WERI-Rb-1 (cell line): ENCODE results near the gene MAPK1IP1L.
"Not testable (repeated sequence)": the region's sequence is repeated elsewhere in the genome, so short reads cannot be mapped to it uniquely, and the experiment has no call there.

Source experiments
- DNase-seq: peaks from one replicate; pipeline ENCODE4 v3.0.0-alpha.2; 2020
- H3K27ac ChIP-seq: fragments of 250-450 bp; sonication (Bioruptor Pico); 2 replicates; pipeline ENCODE4 v1.5.1; 2020; ENCODE audit warnings: mild to moderate bottlenecking, moderate library complexity
- H3K27me3 ChIP-seq: fragments of 250-450 bp; sonication (Bioruptor Pico); 2 replicates; pipeline ENCODE4 v1.5.1; 2021; ENCODE audit warnings: mild to moderate bottlenecking, low read depth, moderate library complexity; ENCODE audit not compliant: insufficient read depth, severe bottlenecking
- H3K36me3 ChIP-seq: fragments of 250-450 bp; sonication (Bioruptor Pico); 2 replicates; pipeline ENCODE4 v1.5.1; 2020; ENCODE audit warnings: mild to moderate bottlenecking, moderate library complexity
- H3K4me3 ChIP-seq: 2 replicates; pipeline ENCODE4 v1.5.1; 2011; ENCODE audit warnings: low read depth, mild to moderate bottlenecking, control low read depth, low read length
- H3K9me3 ChIP-seq: fragments of 250-450 bp; sonication (Bioruptor Pico); 2 replicates; pipeline ENCODE4 v1.5.1; 2021; ENCODE audit warnings: mild to moderate bottlenecking, moderate library complexity; ENCODE audit not compliant: severe bottlenecking
- TF ChIP-seq, protein P1 (sequence below): IDR thresholded peaks from 2 replicates; pipeline ENCODE4 v1.5.1; 2011; ENCODE audit warnings: low read depth, mild to moderate bottlenecking, control low read depth, inconsistent platforms, low read length

The MAPK1IP1L gene

DNA sequence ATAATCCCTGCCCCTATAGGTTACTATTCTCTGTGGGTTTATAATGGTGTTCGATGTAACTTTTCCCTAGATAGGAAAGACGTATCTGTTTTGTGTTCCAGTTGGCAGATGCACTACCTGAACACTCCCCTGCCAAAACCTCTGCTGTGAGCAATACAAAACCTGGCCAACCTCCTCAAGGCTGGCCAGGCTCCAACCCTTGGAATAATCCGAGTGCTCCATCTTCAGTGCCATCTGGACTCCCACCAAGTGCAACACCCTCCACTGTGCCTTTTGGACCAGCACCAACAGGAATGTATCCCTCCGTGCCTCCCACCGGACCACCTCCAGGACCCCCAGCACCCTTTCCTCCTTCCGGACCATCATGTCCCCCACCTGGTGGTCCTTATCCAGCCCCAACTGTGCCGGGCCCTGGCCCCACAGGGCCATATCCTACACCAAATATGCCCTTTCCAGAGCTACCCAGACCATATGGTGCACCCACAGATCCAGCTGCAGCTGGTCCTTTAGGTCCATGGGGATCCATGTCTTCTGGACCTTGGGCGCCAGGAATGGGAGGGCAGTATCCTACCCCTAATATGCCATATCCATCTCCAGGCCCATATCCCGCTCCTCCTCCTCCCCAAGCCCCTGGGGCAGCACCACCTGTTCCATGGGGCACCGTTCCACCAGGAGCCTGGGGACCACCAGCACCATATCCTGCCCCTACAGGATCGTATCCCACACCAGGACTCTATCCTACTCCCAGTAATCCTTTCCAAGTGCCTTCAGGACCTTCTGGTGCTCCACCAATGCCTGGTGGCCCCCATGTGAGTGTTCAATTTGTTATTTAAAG lies 11.3 kb downstream of the MAPK1IP1L start:
- no peak for DNase-seq
- TF ChIP-seq, protein P1, sequence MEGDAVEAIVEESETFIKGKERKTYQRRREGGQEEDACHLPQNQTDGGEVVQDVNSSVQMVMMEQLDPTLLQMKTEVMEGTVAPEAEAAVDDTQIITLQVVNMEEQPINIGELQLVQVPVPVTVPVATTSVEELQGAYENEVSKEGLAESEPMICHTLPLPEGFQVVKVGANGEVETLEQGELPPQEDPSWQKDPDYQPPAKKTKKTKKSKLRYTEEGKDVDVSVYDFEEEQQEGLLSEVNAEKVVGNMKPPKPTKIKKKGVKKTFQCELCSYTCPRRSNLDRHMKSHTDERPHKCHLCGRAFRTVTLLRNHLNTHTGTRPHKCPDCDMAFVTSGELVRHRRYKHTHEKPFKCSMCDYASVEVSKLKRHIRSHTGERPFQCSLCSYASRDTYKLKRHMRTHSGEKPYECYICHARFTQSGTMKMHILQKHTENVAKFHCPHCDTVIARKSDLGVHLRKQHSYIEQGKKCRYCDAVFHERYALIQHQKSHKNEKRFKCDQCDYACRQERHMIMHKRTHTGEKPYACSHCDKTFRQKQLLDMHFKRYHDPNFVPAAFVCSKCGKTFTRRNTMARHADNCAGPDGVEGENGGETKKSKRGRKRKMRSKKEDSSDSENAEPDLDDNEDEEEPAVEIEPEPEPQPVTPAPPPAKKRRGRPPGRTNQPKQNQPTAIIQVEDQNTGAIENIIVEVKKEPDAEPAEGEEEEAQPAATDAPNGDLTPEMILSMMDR: no peak
- Histone ChIP-seq H3K36me3 (peaks cover 59% of the 10 kb centered on the region), H3K27me3 (no peaks in the 10 kb centered on the region), H3K9me3 (no peaks in the 10 kb centered on the region), H3K27ac (no peak overlapping the region), H3K4me3 (no peak overlapping the region)

DNA sequence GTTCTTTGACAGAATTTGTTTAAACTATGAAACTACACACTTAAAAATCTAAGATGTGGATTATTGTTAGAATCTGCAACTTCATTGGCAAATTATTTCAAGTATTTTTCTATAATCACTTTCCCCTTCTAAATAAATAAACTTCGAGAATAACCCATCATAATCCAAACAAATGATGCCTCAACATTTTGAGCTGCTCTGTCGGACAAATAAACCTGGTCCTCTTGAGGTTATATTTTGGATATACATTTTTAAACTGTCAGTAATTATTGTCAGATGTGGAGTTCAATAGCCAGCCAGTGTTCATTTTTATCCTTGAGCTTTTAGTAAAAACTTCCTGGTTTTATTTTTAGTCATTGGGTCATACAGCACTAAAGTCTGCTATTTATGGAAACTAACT lies 13.4 kb downstream of the MAPK1IP1L start:
- H3K36me3 ChIP-seq: peaks cover 47% of the 10 kb centered on the region
- not testable (repeated sequence) for H3K9me3 ChIP-seq, H3K4me3 ChIP-seq, H3K27me3 ChIP-seq, H3K27ac ChIP-seq, DNase-seq

DNA sequence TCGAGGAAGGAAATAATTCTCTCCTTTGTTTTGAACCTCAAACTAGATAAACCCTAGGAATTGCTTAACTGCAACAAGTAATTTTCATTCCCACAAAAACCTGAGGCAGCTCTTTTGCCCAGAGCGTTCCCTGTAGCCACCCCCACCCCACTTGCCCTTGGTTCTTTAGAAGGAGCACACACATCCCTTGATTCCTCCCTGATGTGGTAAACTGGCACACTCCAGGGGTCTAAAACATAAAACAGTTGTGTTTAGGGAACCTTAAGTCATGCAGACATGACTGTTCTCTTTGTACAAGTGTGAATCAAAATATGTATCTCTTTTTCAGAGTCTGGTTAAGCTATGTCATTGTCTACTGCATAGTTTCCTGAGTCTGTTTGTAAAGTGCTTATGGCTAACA lies 14.0 kb downstream of the MAPK1IP1L start:
- TF ChIP-seq, protein P1: no peak
- Histone ChIP-seq H3K27ac (no peak overlapping the region), H3K36me3 (peaks cover 45% of the 10 kb centered on the region), H3K9me3 (no peaks in the 10 kb centered on the region), H3K27me3 (no peaks in the 10 kb centered on the region), H3K4me3 (no peak overlapping the region)
- DNase-seq: no peak

DNA sequence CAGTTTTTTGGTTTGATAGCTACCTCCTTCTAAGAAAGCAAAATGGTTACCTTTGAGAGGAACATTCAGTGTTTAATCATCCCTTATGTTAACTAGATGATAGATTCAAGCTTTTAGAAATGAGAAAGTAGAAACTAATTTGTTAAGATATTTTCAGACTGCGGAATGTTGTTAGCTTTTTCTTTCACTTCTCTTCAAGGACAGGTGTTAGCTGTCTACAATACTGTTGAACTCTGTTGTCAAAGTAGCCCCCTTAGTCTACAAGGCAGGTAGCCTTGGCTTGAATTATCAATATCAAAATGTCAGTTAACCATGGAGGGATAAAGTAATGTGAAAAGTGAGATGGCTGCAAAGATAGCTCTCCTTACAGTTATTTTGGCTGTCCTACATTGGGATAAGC lies 14.8 kb downstream of the MAPK1IP1L start:
- no peak overlapping the region for H3K27ac ChIP-seq
- no peak for DNase-seq
- H3K36me3 ChIP-seq: peaks cover 37% of the 10 kb centered on the region
- no peak overlapping the region for H3K4me3 ChIP-seq
- no peaks in the 10 kb centered on the region for H3K27me3 ChIP-seq
- H3K9me3 ChIP-seq: no peaks in the 10 kb centered on the region
- TF ChIP-seq, protein P1: no peak

DNA sequence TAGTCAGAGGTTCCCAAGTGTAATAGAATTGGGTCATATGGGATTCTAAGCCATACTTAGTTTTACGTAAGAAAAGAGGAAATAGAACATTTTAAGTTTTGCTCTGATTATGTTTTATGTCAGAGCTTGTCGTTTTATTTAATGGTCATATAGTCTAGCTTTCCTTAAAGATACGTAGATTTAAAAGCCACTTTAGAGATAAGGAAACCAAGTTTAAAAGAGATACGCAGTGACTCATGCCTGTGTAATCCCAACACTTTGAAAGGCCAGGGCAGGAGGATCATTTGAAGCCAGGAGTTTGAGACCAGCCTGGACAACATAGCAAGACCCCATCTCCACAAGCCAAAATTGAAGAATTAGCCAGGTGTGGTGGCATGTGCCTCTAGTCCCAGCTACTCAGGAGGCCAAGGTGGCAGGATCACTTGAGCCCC lies 19.5 kb downstream of the MAPK1IP1L start:
- no peaks in the 10 kb centered on the region for H3K27me3 ChIP-seq
- DNase-seq: no peak
- 0 out of 2 replicates have a peak, but pooled peaks cover 3% of the 10 kb centered on the region for H3K36me3 ChIP-seq
- no peak overlapping the region for H3K27ac ChIP-seq
- TF ChIP-seq, protein P1: no peak
- H3K4me3 ChIP-seq: no peak overlapping the region
- no peaks in the 10 kb centered on the region for H3K9me3 ChIP-seq

DNA sequence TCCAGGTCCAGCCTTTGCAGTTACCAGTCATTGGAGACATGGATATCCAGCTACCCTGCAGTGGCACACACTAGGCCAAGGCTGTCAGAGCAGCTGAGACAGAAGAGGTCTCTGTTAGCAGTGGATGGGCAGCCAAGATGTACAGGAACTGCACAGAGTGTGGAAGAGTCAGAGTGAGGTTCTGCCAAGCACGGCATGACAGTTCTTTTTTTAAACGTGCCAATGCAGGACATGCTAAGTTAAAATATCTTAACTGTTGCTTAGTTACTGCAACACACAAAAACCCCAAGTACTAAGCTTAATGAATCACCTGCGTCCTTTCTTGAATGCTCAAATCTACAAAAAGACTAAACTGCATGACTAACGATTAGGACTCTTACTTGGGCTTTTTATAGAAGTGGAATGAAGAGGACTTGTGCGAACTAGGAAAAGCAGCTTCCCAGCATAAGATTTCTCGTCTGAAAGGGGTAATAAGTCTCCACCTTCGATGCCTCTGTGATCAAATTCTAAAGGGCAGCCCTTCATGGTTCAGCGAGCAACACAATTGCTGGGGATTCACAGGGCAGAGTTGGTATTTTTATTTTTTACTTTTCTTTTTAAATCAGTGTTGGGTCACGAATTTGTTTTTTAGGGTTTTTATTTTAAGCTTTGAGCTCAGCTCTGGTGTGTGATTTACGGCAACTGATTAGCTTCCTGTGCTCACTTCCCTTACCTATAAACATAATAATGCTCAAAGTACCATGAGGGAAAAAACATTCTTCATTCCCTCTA lies 20.6 kb downstream of the MAPK1IP1L start:
- TF ChIP-seq, protein P1: no peak

More for the DNA sequence above, 20.6 kb downstream of the MAPK1IP1L start:
- Histone ChIP-seq H3K4me3 (0 out of 2 replicates have a peak overlapping the region, but pooled peaks have one; percentile 6), H3K27ac (no peak overlapping the region), H3K9me3 (no peaks in the 10 kb centered on the region), H3K27me3 (no peaks in the 10 kb centered on the region), H3K36me3 (0 out of 2 replicates have a peak, but pooled peaks cover 3% of the 10 kb centered on the region)
- no peak for DNase-seq
